Dedifferentiated amniotic fluid mesenchymal stem cell (primary cell): ENCODE results near the gene APBA1.
A peak's percentile ranks its signal among the peaks of the same experiment; 100 is the strongest.

Source experiments
- DNase-seq: peaks from one replicate; pipeline ENCODE4 v3.0.0-alpha.2; 2016; ENCODE audit errors: extremely low spot score

The APBA1 gene

DNA sequence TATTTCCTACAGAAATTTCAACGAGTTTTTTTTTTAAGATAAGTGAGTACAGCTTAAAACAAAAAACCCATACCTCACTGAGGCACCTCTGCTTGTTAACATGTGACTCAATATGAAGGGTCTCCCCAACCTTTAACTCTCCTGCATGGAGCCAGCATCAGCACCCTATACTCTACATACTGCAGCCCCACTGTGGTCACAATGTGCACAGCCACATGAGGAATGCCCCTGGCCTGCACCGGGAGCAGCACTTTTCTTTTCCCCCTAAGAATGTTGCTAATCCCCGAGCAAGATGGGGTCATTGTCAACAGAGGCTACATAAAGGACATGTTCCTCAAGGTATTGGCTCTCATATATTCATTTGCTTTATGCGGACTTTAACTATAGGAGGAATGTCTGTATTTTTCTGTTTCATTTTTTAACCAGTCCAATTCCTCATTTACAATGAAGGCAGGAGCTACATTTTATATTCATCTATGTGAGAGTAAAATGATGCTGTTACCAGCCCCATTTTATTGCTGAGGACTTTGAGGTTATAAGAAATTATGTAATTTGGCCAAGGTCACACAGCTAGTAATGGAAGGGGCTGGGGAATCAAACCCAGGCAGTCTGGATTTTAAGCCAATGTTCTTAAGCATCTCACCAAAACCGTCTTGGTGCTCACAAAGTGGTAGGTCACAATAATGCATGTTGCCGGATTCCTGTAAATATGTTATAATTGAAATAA lies 93.0 kb downstream of the APBA1 start:
- no peak for DNase-seq

- DNase-seq = no peak
These were observed 94.1 kb downstream of the APBA1 start for GRCh38 chr9:69578026-69578425.

GRCh38 chr9:69577123-69577522 lies 95.0 kb downstream of the APBA1 start:
- no peak for DNase-seq

- DNase-seq = no peak
These were observed 98.1 kb downstream of the APBA1 start for GRCh38 chr9:69574057-69574456.

DNA sequence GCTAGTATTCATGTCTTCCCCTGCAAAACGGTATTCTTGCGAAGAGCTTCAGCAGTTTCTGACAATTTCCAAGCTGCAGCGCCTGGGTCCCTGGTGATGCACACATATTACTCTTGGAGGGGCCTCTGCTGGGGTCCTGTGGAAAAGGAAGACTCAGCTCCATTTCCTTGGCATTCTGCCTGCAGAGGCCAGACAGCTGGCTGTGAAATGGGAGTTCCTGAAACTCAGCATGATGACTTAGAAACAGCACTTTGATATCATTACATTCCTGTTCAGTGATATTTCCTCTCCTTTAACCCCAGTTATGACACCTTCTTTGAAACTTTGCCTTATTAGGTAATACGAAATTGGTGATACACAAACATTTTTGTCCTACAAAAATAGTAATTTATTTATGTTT lies 98.5 kb downstream of the APBA1 start:
- DNase-seq = no peak

DNA sequence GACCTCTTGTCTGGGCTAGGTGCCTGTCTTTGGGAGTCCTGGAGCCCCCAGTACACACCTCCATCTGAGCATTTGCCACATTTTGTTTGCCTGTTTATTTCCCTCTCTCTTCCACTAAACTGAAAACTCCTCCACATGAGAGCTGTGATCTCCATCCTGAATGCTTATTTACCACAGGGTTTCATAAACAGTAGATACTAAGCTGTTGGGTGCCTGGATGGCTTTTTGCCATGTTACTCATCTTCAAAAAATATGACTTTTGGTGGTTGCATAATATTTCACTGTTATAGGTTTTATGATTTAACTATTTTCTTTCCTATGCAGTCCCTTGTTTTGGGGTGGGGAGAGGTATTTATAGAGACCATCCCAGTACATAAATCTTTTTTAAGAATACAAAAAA lies 99.6 kb downstream of the APBA1 start:
- no peak for DNase-seq

DNA sequence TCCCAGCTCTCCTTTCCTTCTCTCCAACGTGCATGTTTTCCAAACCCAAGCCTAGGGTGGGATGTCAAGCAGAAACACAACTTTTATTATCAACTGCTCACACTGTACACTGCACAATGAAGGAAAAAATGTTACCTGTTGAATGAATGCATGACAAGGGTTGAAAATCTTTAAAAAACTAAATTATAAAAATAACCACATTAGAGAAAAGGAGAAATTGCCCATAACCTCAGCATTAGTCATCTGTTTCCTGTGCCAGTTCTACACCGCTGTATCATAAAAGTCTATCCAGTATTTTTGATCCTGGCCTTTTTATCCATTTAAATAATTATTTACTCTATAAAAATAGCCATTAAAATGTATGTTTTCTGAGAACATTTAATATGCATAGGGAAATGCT lies 101.1 kb downstream of the APBA1 start:
- no peak for DNase-seq

- peak; percentile 76 for DNase-seq
These were observed 102.3 kb downstream of the APBA1 start for GRCh38 chr9:69569738-69570451.

DNA sequence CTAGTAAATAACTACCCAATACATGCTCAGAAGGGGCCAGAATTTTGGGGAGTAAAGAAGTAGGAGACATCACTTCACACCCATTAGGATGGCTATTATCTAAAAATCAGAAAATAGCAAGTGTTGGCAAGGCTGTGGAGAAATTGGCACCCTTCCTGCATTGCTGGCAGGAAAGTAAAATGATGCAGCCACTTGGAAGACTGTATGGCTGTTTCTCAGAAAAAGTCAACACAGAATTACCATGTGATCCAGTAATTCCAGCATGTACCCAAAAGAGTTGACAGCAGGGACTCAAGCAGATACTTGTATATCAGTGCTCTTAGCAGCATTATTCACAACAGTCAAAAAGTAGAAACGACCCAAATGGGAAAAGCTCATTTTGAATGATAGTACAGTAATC lies 107.6 kb downstream of the APBA1 start:
- DNase-seq = no peak

DNA sequence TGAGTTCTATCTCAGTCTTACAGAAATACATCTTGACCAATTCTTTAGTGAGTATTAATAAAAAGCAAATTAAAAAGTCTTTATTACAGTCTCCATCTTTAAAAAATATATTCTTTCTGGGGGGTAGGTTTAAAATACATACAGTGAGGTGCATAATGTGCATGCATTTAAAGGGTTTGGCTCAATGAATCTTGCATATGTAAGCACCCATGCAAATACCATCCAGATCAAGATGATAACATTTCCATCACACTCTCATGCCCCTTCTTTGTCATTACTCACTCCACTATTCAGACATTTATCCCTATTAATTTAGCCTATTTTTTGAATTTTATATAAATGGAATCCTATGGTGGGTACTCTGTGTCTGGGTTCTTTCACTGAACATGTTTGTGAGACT lies 113.0 kb downstream of the APBA1 start:
- DNase-seq = no peak

GRCh38 chr9:69556707-69557106 lies 115.5 kb downstream of the APBA1 start:
- no peak for DNase-seq

DNA sequence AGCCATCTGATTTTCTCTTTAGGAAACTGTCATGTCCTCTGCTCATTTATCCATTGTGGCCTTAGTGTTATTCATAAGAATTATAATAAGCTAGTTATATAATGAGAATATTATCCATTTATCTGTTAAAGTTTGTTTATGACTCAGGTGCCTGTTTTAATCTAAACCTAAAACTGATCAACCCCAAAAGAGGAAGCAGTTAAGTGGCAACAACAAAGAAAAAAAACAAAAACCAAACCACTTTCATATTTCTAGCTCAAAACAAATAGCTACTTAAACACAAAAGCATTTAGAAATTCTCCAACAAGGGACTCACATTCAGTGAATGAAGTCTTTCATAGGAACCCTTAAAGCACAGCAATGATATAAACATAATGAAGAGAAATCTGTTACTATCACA lies 116.4 kb downstream of the APBA1 start:
- DNase-seq = no peak

- DNase-seq = peak; percentile 75
These were observed 117.2 kb downstream of the APBA1 start for GRCh38 chr9:69554945-69555344.

DNA sequence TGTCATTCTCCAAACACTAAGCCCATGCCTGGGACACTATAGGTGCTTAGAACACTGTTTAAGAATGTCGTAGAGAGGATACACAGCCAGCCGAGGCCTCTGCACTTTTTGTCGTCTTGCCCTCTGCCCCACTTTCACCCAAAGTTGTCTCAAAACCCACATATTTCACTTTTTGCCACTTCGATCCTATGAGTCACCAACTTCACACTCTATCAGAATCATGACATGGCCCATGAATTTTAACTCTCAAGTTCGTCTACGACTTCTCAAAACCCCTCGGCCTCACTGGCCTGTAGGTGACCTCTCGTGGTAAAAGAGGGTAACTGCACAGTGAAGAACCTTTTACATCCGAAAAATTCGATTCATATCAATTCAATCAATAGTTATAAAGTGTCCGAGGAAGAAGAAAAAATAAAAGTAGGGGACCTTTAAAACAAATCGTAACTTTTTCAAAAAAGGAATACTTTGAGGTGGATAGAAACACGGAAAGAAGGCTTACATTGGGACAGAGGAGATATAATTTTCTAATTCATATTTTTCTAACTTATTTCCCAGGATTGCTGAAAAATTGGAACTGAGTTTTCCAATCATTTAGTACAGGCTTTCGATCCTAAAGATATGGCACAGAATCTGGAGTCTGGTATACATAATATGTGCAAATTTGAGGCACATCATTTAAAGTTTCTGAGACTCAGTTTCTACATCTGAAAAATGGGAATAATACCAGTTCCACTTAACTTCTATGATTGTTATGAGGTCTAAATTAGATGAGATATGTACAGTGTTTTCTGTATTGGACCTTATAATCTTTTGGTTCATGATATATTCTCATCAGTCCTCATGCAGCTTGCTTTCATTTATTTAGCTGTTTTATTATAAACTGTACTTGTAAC lies 122.6 kb downstream of the APBA1 start:
- peak; percentile 33 for DNase-seq

DNA sequence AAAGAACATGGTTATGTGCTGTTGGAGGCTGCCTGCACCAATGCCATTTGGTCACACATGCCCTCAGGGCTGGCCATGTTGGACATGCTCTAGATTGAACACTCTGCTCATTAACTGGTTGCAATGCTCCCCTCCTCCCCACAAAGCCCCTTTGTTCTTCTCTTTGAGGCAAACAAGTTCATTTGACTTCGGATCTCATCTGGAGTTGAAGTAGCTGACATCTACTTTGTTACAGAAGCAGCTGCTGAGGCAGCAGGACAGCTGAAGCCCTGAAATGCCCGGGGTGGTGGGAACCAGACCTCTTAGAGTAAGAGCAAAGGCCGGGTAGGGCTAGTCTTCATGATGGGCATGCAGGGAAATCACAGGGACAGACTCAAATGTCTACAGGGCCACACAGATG lies 123.5 kb downstream of the APBA1 start:
- DNase-seq = no peak

- no peak for DNase-seq
These were observed 125.9 kb downstream of the APBA1 start for GRCh38 chr9:69546265-69546664.

DNA sequence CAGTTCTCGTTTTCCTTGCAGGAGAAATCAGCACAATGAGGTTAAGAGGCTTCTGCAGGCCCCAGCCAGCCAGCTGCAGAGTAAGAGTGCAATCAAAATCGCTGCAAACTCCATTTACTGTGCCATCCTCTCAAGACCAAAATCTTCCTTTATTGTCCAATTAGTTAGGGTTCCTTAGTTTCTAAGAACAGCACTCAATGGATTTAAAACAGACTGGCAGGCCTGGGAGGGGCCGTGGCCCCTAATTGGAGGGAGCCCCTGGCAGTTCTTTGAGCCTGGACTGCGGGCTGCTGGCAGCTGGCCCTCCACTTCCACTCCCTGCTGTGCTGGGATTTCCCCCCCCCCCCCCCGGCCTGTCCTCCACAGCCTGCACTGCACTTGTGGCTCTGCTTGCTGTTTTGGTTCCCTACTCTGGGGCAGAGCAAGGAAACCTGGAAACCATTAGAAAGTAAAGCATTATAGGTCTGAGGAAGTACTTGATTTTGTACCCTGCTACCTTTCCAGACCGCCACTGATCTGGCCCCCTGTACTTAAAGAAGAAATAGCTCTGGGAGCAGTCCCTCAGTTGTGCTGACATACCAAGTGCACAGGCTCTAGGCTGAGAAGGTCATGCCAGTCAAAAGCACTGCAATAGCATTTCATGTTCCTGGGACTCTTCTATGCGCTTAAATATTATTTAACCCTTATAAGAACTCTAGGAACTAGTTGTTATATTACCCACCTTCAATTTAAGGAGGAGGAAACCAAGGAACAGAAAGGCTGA lies 129.0 kb downstream of the APBA1 start:
- no peak for DNase-seq

DNA sequence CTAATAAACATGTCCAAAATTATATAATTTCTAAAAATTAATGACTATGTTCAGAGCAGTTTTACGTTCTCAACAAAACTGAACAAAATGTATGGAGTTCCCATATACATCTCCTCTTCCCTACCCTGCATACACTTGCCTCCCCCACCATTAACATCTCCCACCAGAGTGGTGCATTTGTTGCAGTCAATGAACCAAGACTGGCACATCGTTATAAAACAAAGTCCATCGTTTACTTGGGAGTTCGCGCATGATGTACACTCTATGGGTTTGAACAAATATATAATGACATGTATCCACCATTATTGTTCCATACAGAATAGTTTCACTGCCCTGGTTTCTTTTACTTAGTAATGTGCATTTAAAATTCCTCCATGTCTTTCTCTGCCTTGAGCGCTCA lies 130.1 kb downstream of the APBA1 start:
- no peak for DNase-seq

DNA sequence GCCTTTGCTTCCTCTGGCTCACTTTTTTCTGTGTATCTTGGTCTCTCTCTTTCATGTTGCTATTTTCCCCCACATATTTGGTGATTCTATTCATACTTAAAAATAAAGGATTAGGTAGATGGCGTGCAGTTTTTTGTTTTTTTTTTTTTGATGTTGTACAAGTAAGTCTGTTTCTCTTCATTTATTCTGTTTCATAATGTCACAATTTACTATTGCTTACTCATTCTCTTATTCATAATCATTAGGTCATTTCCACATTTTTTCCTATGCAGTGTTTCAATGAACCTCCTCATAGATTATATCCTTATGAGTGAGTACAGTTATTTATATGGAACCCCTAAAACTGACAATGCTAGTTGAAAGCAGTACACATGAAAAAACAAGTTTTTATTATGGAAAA lies 136.3 kb downstream of the APBA1 start:
- DNase-seq = peak; percentile 17

DNA sequence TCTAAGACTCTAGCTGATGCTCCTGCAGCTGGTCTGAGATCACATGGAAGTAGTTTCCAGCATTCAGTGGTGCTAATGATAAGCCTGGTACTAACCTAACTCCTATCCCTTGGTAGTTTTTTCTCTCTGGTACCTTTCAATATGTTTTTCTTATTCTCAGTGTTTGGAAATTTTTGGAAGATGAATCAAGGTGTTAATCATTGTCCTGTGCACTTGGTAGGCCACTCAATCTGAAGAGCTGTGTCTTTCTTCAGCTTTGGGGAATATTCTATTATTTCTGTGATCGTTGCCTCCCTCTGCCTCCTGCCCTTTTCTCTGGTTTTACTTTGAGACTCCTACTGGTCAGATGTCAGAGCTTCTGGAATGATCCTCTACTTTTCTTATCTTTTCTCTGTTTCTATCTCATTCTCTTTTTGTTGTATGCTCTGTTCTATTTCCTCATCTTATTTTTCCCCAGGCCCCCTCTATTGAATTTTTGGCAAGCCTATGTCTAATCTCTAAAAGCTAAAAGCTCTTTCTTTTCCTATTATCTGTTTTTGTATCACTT lies 136.8 kb downstream of the APBA1 start:
- DNase-seq = no peak

GRCh38 chr9:69532396-69532795 lies 139.8 kb downstream of the APBA1 start:
- no peak for DNase-seq

GRCh38 chr9:69527454-69527853 lies 144.7 kb downstream of the APBA1 start:
- no peak for DNase-seq
